Measurements from ENCODE around the gene LPP.

Gene LPP

GRCh38 chr3:188721990-188722389 is 568.0 kb downstream of the LPP start:
- H3K4me3 ChIP-seq (ENCODE audit: control insufficient read depth, low read depth, low read length), result no peak overlapping the region
- DNase-seq (ENCODE audit: low read depth), result no peak
- TF ChIP-seq CTCF (IDR thresholded peaks at IDR 0.05; ENCODE audit: control insufficient read depth, insufficient read depth, low read depth, low read length, missing control alignments), result no peak

- no peak overlapping the region for H3K4me3 ChIP-seq (ENCODE audit: control insufficient read depth, low read depth, low read length)
- DNase-seq (ENCODE audit: low read depth), result no peak
- no peak for TF ChIP-seq CTCF (IDR thresholded peaks at IDR 0.05; ENCODE audit: control insufficient read depth, insufficient read depth, low read depth, low read length, missing control alignments)
Measured at GRCh38 chr3:188722963-188723362, 569.0 kb downstream of the LPP start.

- DNase-seq (ENCODE audit: low read depth), result no peak
- TF ChIP-seq CTCF (IDR thresholded peaks at IDR 0.05; ENCODE audit: control insufficient read depth, insufficient read depth, low read depth, low read length, missing control alignments), result no peak
- H3K4me3 ChIP-seq (ENCODE audit: control insufficient read depth, low read depth, low read length), result no peak overlapping the region
Measured at GRCh38 chr3:188727052-188727451, 573.1 kb downstream of the LPP start.

GRCh38 chr3:188728371-188728896 is 574.5 kb downstream of the LPP start:
- H3K4me3 ChIP-seq (ENCODE audit: control insufficient read depth, low read depth, low read length), result no peak overlapping the region
- no peak for DNase-seq (ENCODE audit: low read depth)
- TF ChIP-seq CTCF (IDR thresholded peaks at IDR 0.05; ENCODE audit: control insufficient read depth, insufficient read depth, low read depth, low read length, missing control alignments), result no peak

GRCh38 chr3:188729422-188729821 is 575.5 kb downstream of the LPP start:
- DNase-seq (ENCODE audit: low read depth), result no peak
- no peak overlapping the region for H3K4me3 ChIP-seq (ENCODE audit: control insufficient read depth, low read depth, low read length)
- TF ChIP-seq CTCF (IDR thresholded peaks at IDR 0.05; ENCODE audit: control insufficient read depth, insufficient read depth, low read depth, low read length, missing control alignments), result no peak

- no peak for DNase-seq (ENCODE audit: low read depth)
Measured at GRCh38 chr3:188734395-188734794, 580.4 kb downstream of the LPP start.

More at GRCh38 chr3:188734395-188734794, 580.4 kb downstream of the LPP start:
- H3K4me3 ChIP-seq (ENCODE audit: control insufficient read depth, low read depth, low read length), result no peak overlapping the region
- TF ChIP-seq CTCF (IDR thresholded peaks at IDR 0.05; ENCODE audit: control insufficient read depth, insufficient read depth, low read depth, low read length, missing control alignments), result no peak

Data from AG09309 (cell line).